ENCODE measurements around the gene CXCL8. TPM values are rescaled to one million over a fixed set of nuclear protein-coding genes. Genes with fewer than 3 reads are reported as not detected.
A peak's percentile ranks its signal among the peaks of the same experiment; 100 is the strongest.

CXCL8 gene
- total and polyA plus RNA-seq, 4 donors: 0.33 to 3.8 (median 1.1) TPM

DNA sequence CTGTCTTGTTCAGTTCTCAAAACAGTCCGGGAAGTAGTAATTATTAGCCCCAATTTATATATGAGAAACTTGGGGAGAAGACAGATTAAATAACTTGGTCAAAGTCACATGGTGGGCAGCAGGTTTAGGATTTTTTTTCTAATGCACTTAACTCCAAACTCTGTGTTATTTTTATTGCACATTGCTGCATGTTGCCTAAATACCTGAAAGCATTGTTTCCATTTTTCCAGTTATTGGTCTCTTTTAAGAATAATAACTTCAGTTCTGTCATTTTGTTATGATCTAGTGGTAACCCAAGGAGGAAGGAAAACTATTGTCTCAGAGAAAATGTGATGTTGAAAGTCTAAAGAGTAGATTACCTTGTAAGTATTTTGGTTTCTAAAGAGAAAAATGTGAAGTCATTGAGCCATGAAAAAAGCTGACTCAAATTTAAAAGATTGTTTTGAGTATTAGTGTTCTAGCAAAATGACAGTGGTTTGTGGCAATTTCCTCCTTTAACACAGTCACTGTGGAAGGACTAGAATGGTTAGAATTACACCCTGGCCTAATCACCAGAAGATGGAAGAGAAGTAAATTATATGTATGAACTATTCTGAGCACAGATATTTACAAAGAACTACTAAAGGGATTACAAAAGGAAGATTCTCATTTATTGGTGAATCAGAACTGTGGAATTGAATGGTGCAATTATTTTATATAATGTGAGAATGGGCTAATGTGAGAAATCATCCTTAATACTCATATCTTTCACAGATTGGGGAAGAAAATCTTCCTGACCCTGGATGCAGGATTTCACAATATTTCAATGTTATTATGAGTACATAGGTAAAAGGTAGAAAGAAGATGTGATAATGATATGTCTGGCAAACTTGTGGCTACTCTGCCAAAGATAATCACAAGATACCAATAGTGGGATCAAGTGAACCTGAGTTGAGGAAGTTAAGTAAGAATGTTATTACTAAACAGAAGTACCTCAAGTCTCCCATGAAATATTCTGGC, 21.7 kb upstream of the CXCL8 start:
- WGBS: 89% methylated on average over 1 of the region's 1 CpG
- H3K27me3 ChIP-seq (ENCODE audit: control insufficient read depth in 4 of 4, insufficient read depth in 4 of 4, low read length in 3 of 4): no peaks in the 10 kb centered on the region
- no peaks in the 10 kb centered on the region for H3K36me3 ChIP-seq (ENCODE audit: control insufficient read depth in 4 of 4, insufficient read depth in 3 of 4, low read depth in 1 of 4, low read length in 3 of 4)
- DNase-seq (ENCODE audit: low spot score): no peak
- H3K9ac ChIP-seq (ENCODE audit: low read depth in 1 of 2, low read length in 2 of 2): no peak overlapping the region
- no peak for TF ChIP-seq NR2F2 (IDR thresholded peaks at IDR 0.05)
- no peaks in the 10 kb centered on the region for H3K9me3 ChIP-seq (ENCODE audit: control insufficient read depth in 4 of 4, low read length in 3 of 4)
- no peaks in the 10 kb centered on the region for H3K4me1 ChIP-seq (ENCODE audit: control insufficient read depth in 4 of 4, insufficient read depth in 4 of 4, low read length in 3 of 4)
- H3K27ac ChIP-seq (ENCODE audit: low read depth in 1 of 2, low read length in 2 of 2): peak overlapping the region in 1 of 2 donors; percentile 13
- H3K4me3 ChIP-seq (ENCODE audit: low read depth in 1 of 3, low read length in 3 of 3): no peak overlapping the region

- no peaks in the 10 kb centered on the region for H3K9me3 ChIP-seq (ENCODE audit: control insufficient read depth in 4 of 4, low read length in 3 of 4)
- no peaks in the 10 kb centered on the region for H3K27me3 ChIP-seq (ENCODE audit: control insufficient read depth in 4 of 4, insufficient read depth in 4 of 4, low read length in 3 of 4)
- H3K4me1 ChIP-seq (ENCODE audit: control insufficient read depth in 4 of 4, insufficient read depth in 4 of 4, low read length in 3 of 4): peaks cover 0 to 2% (median 0%) of the 10 kb centered on the region in 4 donors
- no peak overlapping the region for H3K9ac ChIP-seq (ENCODE audit: low read depth in 1 of 2, low read length in 2 of 2)
- DNase-seq (ENCODE audit: low spot score): no peak
- H3K36me3 ChIP-seq (ENCODE audit: control insufficient read depth in 4 of 4, insufficient read depth in 3 of 4, low read depth in 1 of 4, low read length in 3 of 4): no peaks in the 10 kb centered on the region
- H3K4me3 ChIP-seq (ENCODE audit: low read depth in 1 of 3, low read length in 3 of 3): no peak overlapping the region
- TF ChIP-seq RXRA (IDR thresholded peaks at IDR 0.05) (no peak), CTCF (IDR thresholded peaks at IDR 0.05; ENCODE audit: low read depth, low read length, missing input control) (no peak), SP1 (IDR thresholded peaks at IDR 0.05) (no peak), RAD21 (IDR thresholded peaks at IDR 0.05) (no peak), EGR1 (IDR thresholded peaks at IDR 0.05; ENCODE audit: low read depth in 2 of 2) (no peak), TAF1 (conservative IDR thresholded peaks at IDR 0.05) (no peak), YY1 (IDR thresholded peaks at IDR 0.05) (no peak)
- no peak overlapping the region for H3K27ac ChIP-seq (ENCODE audit: low read depth in 1 of 2, low read length in 2 of 2)
- WGBS: 39% methylated on average over 1 of the region's 1 CpG
Measured at GRCh38 chr4:73721435-73721834, 18.9 kb upstream of the CXCL8 start.

- Histone ChIP-seq H3K27me3 (ENCODE audit: control insufficient read depth in 4 of 4, insufficient read depth in 4 of 4, low read length in 3 of 4) (no peaks in the 10 kb centered on the region), H3K27ac (ENCODE audit: low read depth in 1 of 2, low read length in 2 of 2) (no peak overlapping the region), H3K36me3 (ENCODE audit: control insufficient read depth in 4 of 4, insufficient read depth in 3 of 4, low read depth in 1 of 4, low read length in 3 of 4) (no peaks in the 10 kb centered on the region), H3K9me3 (ENCODE audit: control insufficient read depth in 4 of 4, low read length in 3 of 4) (no peaks in the 10 kb centered on the region), H3K4me3 (ENCODE audit: low read depth in 1 of 3, low read length in 3 of 3) (no peak overlapping the region), H3K9ac (ENCODE audit: low read depth in 1 of 2, low read length in 2 of 2) (no peak overlapping the region), H3K4me1 (ENCODE audit: control insufficient read depth in 4 of 4, insufficient read depth in 4 of 4, low read length in 3 of 4) (peaks cover 0 to 2% (median 0%) of the 10 kb centered on the region in 4 donors)
- WGBS: 89% methylated on average over 1 of the region's 1 CpG
- DNase-seq (ENCODE audit: low spot score): no peak
- TF ChIP-seq RXRA (IDR thresholded peaks at IDR 0.05) (no peak), HNF4G (IDR thresholded peaks at IDR 0.05) (no peak), CTCF (IDR thresholded peaks at IDR 0.05; ENCODE audit: low read depth, low read length, missing input control) (no peak), SP1 (IDR thresholded peaks at IDR 0.05) (no peak), YY1 (IDR thresholded peaks at IDR 0.05) (no peak), FOXA2 (IDR thresholded peaks at IDR 0.05) (no peak), ATF3 (IDR thresholded peaks at IDR 0.05) (no peak), HNF4A (conservative IDR thresholded peaks at IDR 0.05) (no peak), GABPA (IDR thresholded peaks at IDR 0.05 in 1 of 2, conservative IDR thresholded peaks at IDR 0.05 in 1 of 2) (no peak), MAX (IDR thresholded peaks at IDR 0.05) (no peak), RAD21 (IDR thresholded peaks at IDR 0.05) (no peak), TAF1 (conservative IDR thresholded peaks at IDR 0.05) (no peak)
- TF ChIP-seq, protein P1, sequence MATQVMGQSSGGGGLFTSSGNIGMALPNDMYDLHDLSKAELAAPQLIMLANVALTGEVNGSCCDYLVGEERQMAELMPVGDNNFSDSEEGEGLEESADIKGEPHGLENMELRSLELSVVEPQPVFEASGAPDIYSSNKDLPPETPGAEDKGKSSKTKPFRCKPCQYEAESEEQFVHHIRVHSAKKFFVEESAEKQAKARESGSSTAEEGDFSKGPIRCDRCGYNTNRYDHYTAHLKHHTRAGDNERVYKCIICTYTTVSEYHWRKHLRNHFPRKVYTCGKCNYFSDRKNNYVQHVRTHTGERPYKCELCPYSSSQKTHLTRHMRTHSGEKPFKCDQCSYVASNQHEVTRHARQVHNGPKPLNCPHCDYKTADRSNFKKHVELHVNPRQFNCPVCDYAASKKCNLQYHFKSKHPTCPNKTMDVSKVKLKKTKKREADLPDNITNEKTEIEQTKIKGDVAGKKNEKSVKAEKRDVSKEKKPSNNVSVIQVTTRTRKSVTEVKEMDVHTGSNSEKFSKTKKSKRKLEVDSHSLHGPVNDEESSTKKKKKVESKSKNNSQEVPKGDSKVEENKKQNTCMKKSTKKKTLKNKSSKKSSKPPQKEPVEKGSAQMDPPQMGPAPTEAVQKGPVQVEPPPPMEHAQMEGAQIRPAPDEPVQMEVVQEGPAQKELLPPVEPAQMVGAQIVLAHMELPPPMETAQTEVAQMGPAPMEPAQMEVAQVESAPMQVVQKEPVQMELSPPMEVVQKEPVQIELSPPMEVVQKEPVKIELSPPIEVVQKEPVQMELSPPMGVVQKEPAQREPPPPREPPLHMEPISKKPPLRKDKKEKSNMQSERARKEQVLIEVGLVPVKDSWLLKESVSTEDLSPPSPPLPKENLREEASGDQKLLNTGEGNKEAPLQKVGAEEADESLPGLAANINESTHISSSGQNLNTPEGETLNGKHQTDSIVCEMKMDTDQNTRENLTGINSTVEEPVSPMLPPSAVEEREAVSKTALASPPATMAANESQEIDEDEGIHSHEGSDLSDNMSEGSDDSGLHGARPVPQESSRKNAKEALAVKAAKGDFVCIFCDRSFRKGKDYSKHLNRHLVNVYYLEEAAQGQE (IDR thresholded peaks at IDR 0.05): no peak
- TF ChIP-seq, protein P2, sequence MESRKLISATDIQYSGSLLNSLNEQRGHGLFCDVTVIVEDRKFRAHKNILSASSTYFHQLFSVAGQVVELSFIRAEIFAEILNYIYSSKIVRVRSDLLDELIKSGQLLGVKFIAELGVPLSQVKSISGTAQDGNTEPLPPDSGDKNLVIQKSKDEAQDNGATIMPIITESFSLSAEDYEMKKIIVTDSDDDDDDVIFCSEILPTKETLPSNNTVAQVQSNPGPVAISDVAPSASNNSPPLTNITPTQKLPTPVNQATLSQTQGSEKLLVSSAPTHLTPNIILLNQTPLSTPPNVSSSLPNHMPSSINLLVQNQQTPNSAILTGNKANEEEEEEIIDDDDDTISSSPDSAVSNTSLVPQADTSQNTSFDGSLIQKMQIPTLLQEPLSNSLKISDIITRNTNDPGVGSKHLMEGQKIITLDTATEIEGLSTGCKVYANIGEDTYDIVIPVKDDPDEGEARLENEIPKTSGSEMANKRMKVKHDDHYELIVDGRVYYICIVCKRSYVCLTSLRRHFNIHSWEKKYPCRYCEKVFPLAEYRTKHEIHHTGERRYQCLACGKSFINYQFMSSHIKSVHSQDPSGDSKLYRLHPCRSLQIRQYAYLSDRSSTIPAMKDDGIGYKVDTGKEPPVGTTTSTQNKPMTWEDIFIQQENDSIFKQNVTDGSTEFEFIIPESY (IDR thresholded peaks at IDR 0.05): no peak
Measured at GRCh38 chr4:73721909-73722308, 18.5 kb upstream of the CXCL8 start.

Data from liver (tissue), 9 donors.